ENCODE measurements around the gene PDE4A.
"Not testable (repeated sequence)": the region's sequence is repeated elsewhere in the genome, so short reads cannot be mapped to it uniquely, and the experiment has no call there.

The PDE4A gene

GRCh38 chr19:10432736-10433130 is 12.4 kb downstream of the PDE4A start:
- H3K4me3 ChIP-seq (ENCODE audit: low read length): no peak overlapping the region
- peak overlapping the region; percentile 44 for H3K9ac ChIP-seq (ENCODE audit: low read length)
- peaks cover 6% of the 10 kb centered on the region for H3K27me3 ChIP-seq (ENCODE audit: control insufficient read depth, insufficient read depth, low read length)
- H3K9me3 ChIP-seq (ENCODE audit: control insufficient read depth, low read length): no peaks in the 10 kb centered on the region
- no peaks in the 10 kb centered on the region for H3K36me3 ChIP-seq (ENCODE audit: control insufficient read depth, insufficient read depth, low read length)
- H3K4me1 ChIP-seq (ENCODE audit: control insufficient read depth, insufficient read depth, low read length): peaks cover 16% of the 10 kb centered on the region

- H3K27me3 ChIP-seq (ENCODE audit: control insufficient read depth, insufficient read depth, low read length): peaks cover 6% of the 10 kb centered on the region
- H3K9me3 ChIP-seq (ENCODE audit: control insufficient read depth, low read length): no peaks in the 10 kb centered on the region
- peaks cover 16% of the 10 kb centered on the region for H3K4me1 ChIP-seq (ENCODE audit: control insufficient read depth, insufficient read depth, low read length)
- no peak overlapping the region for H3K4me3 ChIP-seq (ENCODE audit: low read length)
- H3K9ac ChIP-seq (ENCODE audit: low read length): no peak overlapping the region
- H3K36me3 ChIP-seq (ENCODE audit: control insufficient read depth, insufficient read depth, low read length): no peaks in the 10 kb centered on the region
Measured at GRCh38 chr19:10433131-10433536, 12.8 kb downstream of the PDE4A start.

GRCh38 chr19:10439588-10439987 is 19.2 kb downstream of the PDE4A start:
- H3K36me3 ChIP-seq (ENCODE audit: control insufficient read depth, insufficient read depth, low read length): no peaks in the 10 kb centered on the region

GRCh38 chr19:10442698-10443097 is 22.4 kb downstream of the PDE4A start:
- Histone ChIP-seq H3K27me3 (ENCODE audit: control insufficient read depth, insufficient read depth, low read length) (no peaks in the 10 kb centered on the region), H3K9ac (ENCODE audit: low read length) (no peak overlapping the region), H3K4me3 (ENCODE audit: low read length) (no peak overlapping the region), H3K36me3 (ENCODE audit: control insufficient read depth, insufficient read depth, low read length) (no peaks in the 10 kb centered on the region), H3K4me1 (ENCODE audit: control insufficient read depth, insufficient read depth, low read length) (no peaks in the 10 kb centered on the region), H3K9me3 (ENCODE audit: control insufficient read depth, low read length) (no peaks in the 10 kb centered on the region)

More at GRCh38 chr19:10439588-10439987, 19.2 kb downstream of the PDE4A start:
- H3K9me3 ChIP-seq (ENCODE audit: control insufficient read depth, low read length): no peaks in the 10 kb centered on the region
- H3K4me3 ChIP-seq (ENCODE audit: low read length): no peak overlapping the region
- no peaks in the 10 kb centered on the region for H3K27me3 ChIP-seq (ENCODE audit: control insufficient read depth, insufficient read depth, low read length)
- H3K9ac ChIP-seq (ENCODE audit: low read length): no peak overlapping the region
- H3K4me1 ChIP-seq (ENCODE audit: control insufficient read depth, insufficient read depth, low read length): no peaks in the 10 kb centered on the region

- Histone ChIP-seq H3K9ac (ENCODE audit: low read length) (no peak overlapping the region), H3K9me3 (ENCODE audit: control insufficient read depth, low read length) (no peaks in the 10 kb centered on the region), H3K4me1 (ENCODE audit: control insufficient read depth, insufficient read depth, low read length) (no peaks in the 10 kb centered on the region), H3K4me3 (ENCODE audit: low read length) (no peak overlapping the region), H3K36me3 (ENCODE audit: control insufficient read depth, insufficient read depth, low read length) (peaks cover 5% of the 10 kb centered on the region), H3K27me3 (ENCODE audit: control insufficient read depth, insufficient read depth, low read length) (no peaks in the 10 kb centered on the region)
Measured at GRCh38 chr19:10449037-10449436, 28.7 kb downstream of the PDE4A start.

- Histone ChIP-seq H3K9me3 (ENCODE audit: control insufficient read depth, low read length) (no peaks in the 10 kb centered on the region), H3K4me3 (ENCODE audit: low read length) (no peak overlapping the region), H3K4me1 (ENCODE audit: control insufficient read depth, insufficient read depth, low read length) (no peaks in the 10 kb centered on the region), H3K27me3 (ENCODE audit: control insufficient read depth, insufficient read depth, low read length) (no peaks in the 10 kb centered on the region), H3K9ac (ENCODE audit: low read length) (no peak overlapping the region), H3K36me3 (ENCODE audit: control insufficient read depth, insufficient read depth, low read length) (peaks cover 5% of the 10 kb centered on the region)
Measured at GRCh38 chr19:10450191-10450852, 30.0 kb downstream of the PDE4A start.

- Histone ChIP-seq H3K9me3 (ENCODE audit: control insufficient read depth, low read length) (no peaks in the 10 kb centered on the region), H3K9ac (ENCODE audit: low read length) (no peak overlapping the region), H3K4me1 (ENCODE audit: control insufficient read depth, insufficient read depth, low read length) (no peaks in the 10 kb centered on the region), H3K27me3 (ENCODE audit: control insufficient read depth, insufficient read depth, low read length) (no peaks in the 10 kb centered on the region), H3K4me3 (ENCODE audit: low read length) (no peak overlapping the region), H3K36me3 (ENCODE audit: control insufficient read depth, insufficient read depth, low read length) (peaks cover 5% of the 10 kb centered on the region)
Measured at GRCh38 chr19:10450853-10451609, 30.7 kb downstream of the PDE4A start.

GRCh38 chr19:10452726-10453618 is 32.6 kb downstream of the PDE4A start:
- Histone ChIP-seq H3K9ac (ENCODE audit: low read length) (no peak overlapping the region), H3K4me1 (ENCODE audit: control insufficient read depth, insufficient read depth, low read length) (no peaks in the 10 kb centered on the region), H3K36me3 (ENCODE audit: control insufficient read depth, insufficient read depth, low read length) (peaks cover 5% of the 10 kb centered on the region), H3K27me3 (ENCODE audit: control insufficient read depth, insufficient read depth, low read length) (no peaks in the 10 kb centered on the region), H3K4me3 (ENCODE audit: low read length) (no peak overlapping the region), H3K9me3 (ENCODE audit: control insufficient read depth, low read length) (no peaks in the 10 kb centered on the region)

GRCh38 chr19:10453852-10454251 is 33.5 kb downstream of the PDE4A start:
- Histone ChIP-seq H3K9ac (ENCODE audit: low read length) (no peak overlapping the region), H3K4me3 (ENCODE audit: low read length) (no peak overlapping the region), H3K4me1 (ENCODE audit: control insufficient read depth, insufficient read depth, low read length) (no peaks in the 10 kb centered on the region), H3K27me3 (ENCODE audit: control insufficient read depth, insufficient read depth, low read length) (no peaks in the 10 kb centered on the region), H3K36me3 (ENCODE audit: control insufficient read depth, insufficient read depth, low read length) (peaks cover 2% of the 10 kb centered on the region), H3K9me3 (ENCODE audit: control insufficient read depth, low read length) (no peaks in the 10 kb centered on the region)

- H3K9ac ChIP-seq (ENCODE audit: low read length): no peak overlapping the region
- H3K9me3 ChIP-seq (ENCODE audit: control insufficient read depth, low read length): no peaks in the 10 kb centered on the region
- H3K4me3 ChIP-seq (ENCODE audit: low read length): no peak overlapping the region
- no peaks in the 10 kb centered on the region for H3K36me3 ChIP-seq (ENCODE audit: control insufficient read depth, insufficient read depth, low read length)
- H3K27me3 ChIP-seq (ENCODE audit: control insufficient read depth, insufficient read depth, low read length): no peaks in the 10 kb centered on the region
- H3K4me1 ChIP-seq (ENCODE audit: control insufficient read depth, insufficient read depth, low read length): no peaks in the 10 kb centered on the region
Measured at GRCh38 chr19:10454267-10454666, 33.9 kb downstream of the PDE4A start.

GRCh38 chr19:10458733-10459132 is 38.4 kb downstream of the PDE4A start:
- H3K4me3 ChIP-seq (ENCODE audit: low read length); H3K27me3 ChIP-seq (ENCODE audit: control insufficient read depth, insufficient read depth, low read length); H3K9me3 ChIP-seq (ENCODE audit: control insufficient read depth, low read length); H3K4me1 ChIP-seq (ENCODE audit: control insufficient read depth, insufficient read depth, low read length); H3K9ac ChIP-seq (ENCODE audit: low read length); H3K36me3 ChIP-seq (ENCODE audit: control insufficient read depth, insufficient read depth, low read length): not testable (repeated sequence)

GRCh38 chr19:10460714-10461046 is 40.3 kb downstream of the PDE4A start:
- no peaks in the 10 kb centered on the region for H3K9me3 ChIP-seq (ENCODE audit: control insufficient read depth, low read length)
- no peaks in the 10 kb centered on the region for H3K36me3 ChIP-seq (ENCODE audit: control insufficient read depth, insufficient read depth, low read length)
- H3K4me1 ChIP-seq (ENCODE audit: control insufficient read depth, insufficient read depth, low read length): no peaks in the 10 kb centered on the region
- no peaks in the 10 kb centered on the region for H3K27me3 ChIP-seq (ENCODE audit: control insufficient read depth, insufficient read depth, low read length)
- H3K9ac ChIP-seq (ENCODE audit: low read length): no peak overlapping the region
- H3K4me3 ChIP-seq (ENCODE audit: low read length): no peak overlapping the region

Data from mucosa of stomach (tissue), 1 donor.